SH-SY5Y (cell line): ENCODE data around the gene F2RL3.

Experiments used
- GATA2 ChIP-seq: IDR thresholded peaks from 2 replicates; pipeline ENCODE4 v1.6.1; 2011; ENCODE audit warnings: mild to moderate bottlenecking, low read depth, low read length
- GATA3 ChIP-seq: IDR thresholded peaks from 2 replicates; pipeline ENCODE4 v1.6.1; 2011; ENCODE audit warnings: low read depth, mild to moderate bottlenecking, low read length, moderate library complexity

DNA sequence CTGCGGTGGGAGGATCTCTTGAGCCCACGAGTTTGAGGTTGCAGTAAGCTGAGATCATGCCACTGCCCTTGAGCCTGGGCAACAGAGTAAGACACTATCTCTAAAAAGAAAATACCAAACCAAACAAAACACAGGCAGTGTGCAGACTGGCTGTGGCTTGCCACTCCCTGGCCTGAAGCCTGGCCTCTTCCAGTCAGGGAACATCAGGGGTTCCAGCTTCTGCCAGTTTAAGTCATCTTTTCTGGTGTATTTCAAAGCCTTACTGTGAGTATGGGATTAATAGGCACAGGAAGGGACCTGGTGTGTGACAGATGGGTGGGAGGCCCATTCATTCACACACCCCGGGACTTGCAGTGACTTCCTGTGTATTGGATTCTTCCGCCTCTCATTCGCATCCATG lies 27.0 kb upstream of the F2RL3 start:
- TF ChIP-seq GATA3: no peak
- no peak for TF ChIP-seq GATA2
